HG03196 (cell line): ENCODE results near the gene C7orf33.

Source experiments
- ATAC-seq: cut with Tn5 transposase; IDR thresholded peaks from one replicate; pipeline ENCODE4 v1.9.1; 2021; ENCODE audit not compliant: unreplicated experiment

C7orf33 gene

GRCh38 chr7:148624735-148625134, 34.2 kb downstream of the C7orf33 start:
- no peak for ATAC-seq

- no peak for ATAC-seq
These were observed 34.8 kb downstream of the C7orf33 start for GRCh38 chr7:148625342-148625741.

GRCh38 chr7:148626828-148627227, 36.3 kb downstream of the C7orf33 start:
- no peak for ATAC-seq

- no peak for ATAC-seq
These were observed 37.4 kb downstream of the C7orf33 start for GRCh38 chr7:148628011-148628410.

GRCh38 chr7:148630078-148630477, 39.5 kb downstream of the C7orf33 start:
- no peak for ATAC-seq

- no peak for ATAC-seq
These were observed 43.2 kb downstream of the C7orf33 start for GRCh38 chr7:148633761-148634160.

- no peak for ATAC-seq
These were observed 46.5 kb downstream of the C7orf33 start for GRCh38 chr7:148637094-148637493.

- ATAC-seq, result no peak
These were observed 55.3 kb downstream of the C7orf33 start for GRCh38 chr7:148645898-148646297.

- no peak for ATAC-seq
These were observed 59.8 kb downstream of the C7orf33 start for GRCh38 chr7:148650232-148650858.

GRCh38 chr7:148652773-148653172, 62.2 kb downstream of the C7orf33 start:
- no peak for ATAC-seq

GRCh38 chr7:148657929-148658328, 67.4 kb downstream of the C7orf33 start:
- ATAC-seq, result no peak

- no peak for ATAC-seq
These were observed 70.9 kb downstream of the C7orf33 start for GRCh38 chr7:148661471-148661870.

- ATAC-seq, result no peak
These were observed 72.1 kb downstream of the C7orf33 start for GRCh38 chr7:148662646-148663045.

- ATAC-seq, result no peak
These were observed 73.8 kb downstream of the C7orf33 start for GRCh38 chr7:148664324-148664723.

- no peak for ATAC-seq
These were observed 74.7 kb downstream of the C7orf33 start for GRCh38 chr7:148665221-148665620.
